ENCODE measurements around the gene CLCN7.

Gene CLCN7

DNA sequence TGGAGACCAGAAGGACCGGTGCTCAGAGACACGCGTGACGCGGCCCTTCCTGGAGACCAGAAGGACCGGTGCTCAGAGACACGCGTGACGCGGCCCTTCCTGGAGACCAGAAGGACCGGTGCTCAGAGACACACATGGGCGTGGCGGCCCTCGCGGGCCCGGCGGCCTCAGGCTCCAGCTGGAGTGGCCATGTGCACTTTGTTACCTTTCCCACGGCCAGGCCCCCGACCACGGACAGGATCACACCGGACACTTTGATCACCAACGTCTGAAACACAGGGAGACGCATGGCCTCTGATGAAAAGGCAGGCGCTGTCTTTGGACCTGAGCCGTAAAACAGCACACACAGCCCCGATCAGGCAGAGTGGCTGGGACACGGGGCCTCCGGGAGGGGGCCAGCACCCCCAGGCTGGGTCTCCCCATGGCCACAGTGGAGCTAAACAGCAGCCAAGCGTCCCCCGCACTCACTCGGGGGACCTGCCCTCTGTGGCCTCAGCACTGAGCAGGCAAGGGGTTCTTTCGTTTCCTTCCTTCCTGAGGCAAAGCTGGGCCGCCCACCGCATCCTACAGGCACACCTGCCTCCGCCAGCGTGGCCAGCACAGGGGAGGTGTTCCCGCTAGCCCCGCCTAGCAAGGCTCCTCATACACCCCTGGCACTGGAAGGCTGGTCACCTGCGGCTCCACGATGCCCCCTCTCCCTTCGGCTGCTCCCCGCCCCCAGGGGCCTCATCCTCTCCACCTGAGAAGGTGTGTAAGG lies 17.2 kb downstream of the CLCN7 start:
- H4K91ac ChIP-seq (ENCODE audit: low read depth, low read length, poor library complexity), result no peak overlapping the region
- no peak overlapping the region for H3K18ac ChIP-seq (ENCODE audit: low read length)
- no peak overlapping the region for H2BK12ac ChIP-seq (ENCODE audit: low read length)
- H3K27ac ChIP-seq (replicated peaks; ENCODE audit: low read length), result no peak overlapping the region
- no peak overlapping the region for H3K14ac ChIP-seq (ENCODE audit: low read length)
- H3K4ac ChIP-seq (ENCODE audit: low read length), result no peak overlapping the region
- peaks cover 21 to 70% of the 10 kb centered on the region in 2 donors for H3K36me3 ChIP-seq (replicated peaks in 1 of 2; ENCODE audit: control insufficient read depth in 2 of 2, insufficient read depth in 2 of 2, low read length in 2 of 2)
- H3K4me2 ChIP-seq (ENCODE audit: insufficient read depth, low read length, poor library complexity, severe bottlenecking), result no peak overlapping the region
- no peak overlapping the region for H2BK120ac ChIP-seq (ENCODE audit: low read depth, low read length)
- H3K9ac ChIP-seq (ENCODE audit: low read depth, low read length, poor library complexity), result no peak overlapping the region
- no peak overlapping the region for H3K23ac ChIP-seq (ENCODE audit: low read depth, low read length, poor library complexity)
- no CpG with 5 or more reads among the region's 42 CpGs for WGBS, 2 donors (ENCODE audit: extremely low coverage in 2 of 2, insufficient read length in 2 of 2, insufficient replicate concordance in 1 of 2)
- no peak overlapping the region for H2AFZ ChIP-seq (ENCODE audit: low read length)
- no peaks in the 10 kb centered on the region for H3K4me1 ChIP-seq (ENCODE audit: control insufficient read depth in 2 of 2, insufficient read depth in 1 of 2, low read depth in 1 of 2, low read length in 2 of 2)
- H3K4me3 ChIP-seq (ENCODE audit: low read length in 2 of 2), result no peak overlapping the region
- H4K8ac ChIP-seq (ENCODE audit: low read depth, low read length), result no peak overlapping the region
- peaks cover 5% of the 10 kb centered on the region for H3K79me1 ChIP-seq (ENCODE audit: low read depth, low read length)
- no peaks in the 10 kb centered on the region for H3K9me3 ChIP-seq (replicated peaks in 1 of 2; ENCODE audit: control insufficient read depth in 2 of 2, insufficient read depth in 1 of 2, low read depth in 1 of 2, low read length in 2 of 2)
- H2AK5ac ChIP-seq (ENCODE audit: low read depth, low read length), result no peak overlapping the region
- no peak overlapping the region for H2BK15ac ChIP-seq (ENCODE audit: low read length)
- H3K27me3 ChIP-seq (ENCODE audit: control insufficient read depth in 3 of 3, insufficient read depth in 3 of 3, low read depth in 1 of 3, low read length in 3 of 3), result no peaks in the 10 kb centered on the region
- no peak overlapping the region for H2BK5ac ChIP-seq (ENCODE audit: low read length)
- no peak for DNase-seq (ENCODE audit: low spot score)

- H3K27me3 ChIP-seq (ENCODE audit: control insufficient read depth in 3 of 3, insufficient read depth in 3 of 3, low read depth in 1 of 3, low read length in 3 of 3), result no peaks in the 10 kb centered on the region
- H2BK5ac ChIP-seq (ENCODE audit: low read length), result no peak overlapping the region
- no peaks in the 10 kb centered on the region for H3K4me1 ChIP-seq (ENCODE audit: control insufficient read depth in 2 of 2, insufficient read depth in 1 of 2, low read depth in 1 of 2, low read length in 2 of 2)
- H2AK5ac ChIP-seq (ENCODE audit: low read depth, low read length), result no peak overlapping the region
- H4K91ac ChIP-seq (ENCODE audit: low read depth, low read length, poor library complexity), result no peak overlapping the region
- H4K8ac ChIP-seq (ENCODE audit: low read depth, low read length), result no peak overlapping the region
- no peak overlapping the region for H2BK15ac ChIP-seq (ENCODE audit: low read length)
- H2BK120ac ChIP-seq (ENCODE audit: low read depth, low read length), result no peak overlapping the region
- H3K9ac ChIP-seq (ENCODE audit: low read depth, low read length, poor library complexity), result no peak overlapping the region
- H3K4me3 ChIP-seq (ENCODE audit: low read length in 2 of 2), result no peak overlapping the region
- H2BK12ac ChIP-seq (ENCODE audit: low read length), result no peak overlapping the region
- H3K27ac ChIP-seq (replicated peaks; ENCODE audit: low read length), result no peak overlapping the region
- no CpG with 5 or more reads among the region's 16 CpGs for WGBS, 2 donors (ENCODE audit: extremely low coverage in 2 of 2, insufficient read length in 2 of 2, insufficient replicate concordance in 1 of 2)
- H2AFZ ChIP-seq (ENCODE audit: low read length), result no peak overlapping the region
- DNase-seq (ENCODE audit: low spot score), result no peak
- H3K18ac ChIP-seq (ENCODE audit: low read length), result no peak overlapping the region
- H3K36me3 ChIP-seq (replicated peaks in 1 of 2; ENCODE audit: control insufficient read depth in 2 of 2, insufficient read depth in 2 of 2, low read length in 2 of 2), result peaks cover 25 to 74% of the 10 kb centered on the region in 2 donors
- H3K23ac ChIP-seq (ENCODE audit: low read depth, low read length, poor library complexity), result no peak overlapping the region
- no peak overlapping the region for H3K4ac ChIP-seq (ENCODE audit: low read length)
- no peaks in the 10 kb centered on the region for H3K9me3 ChIP-seq (replicated peaks in 1 of 2; ENCODE audit: control insufficient read depth in 2 of 2, insufficient read depth in 1 of 2, low read depth in 1 of 2, low read length in 2 of 2)
- no peak overlapping the region for H3K14ac ChIP-seq (ENCODE audit: low read length)
- H3K79me1 ChIP-seq (ENCODE audit: low read depth, low read length), result peaks cover 5% of the 10 kb centered on the region
- no peak overlapping the region for H3K4me2 ChIP-seq (ENCODE audit: insufficient read depth, low read length, poor library complexity, severe bottlenecking)
Measured at GRCh38 chr16:1456951-1457350, 17.9 kb downstream of the CLCN7 start.

GRCh38 chr16:1455190-1456171 lies 19.3 kb downstream of the CLCN7 start:
- H3K14ac ChIP-seq (ENCODE audit: low read length), result peak overlapping the region; percentile 21
- H3K9me3 ChIP-seq (replicated peaks in 1 of 2; ENCODE audit: control insufficient read depth in 2 of 2, insufficient read depth in 1 of 2, low read depth in 1 of 2, low read length in 2 of 2), result no peaks in the 10 kb centered on the region
- no peak overlapping the region for H2AK5ac ChIP-seq (ENCODE audit: low read depth, low read length)
- H3K27me3 ChIP-seq (ENCODE audit: control insufficient read depth in 3 of 3, insufficient read depth in 3 of 3, low read depth in 1 of 3, low read length in 3 of 3), result no peaks in the 10 kb centered on the region
- no peak overlapping the region for H3K27ac ChIP-seq (replicated peaks; ENCODE audit: low read length)
- no peak overlapping the region for H2BK120ac ChIP-seq (ENCODE audit: low read depth, low read length)
- H3K18ac ChIP-seq (ENCODE audit: low read length), result no peak overlapping the region
- H3K9ac ChIP-seq (ENCODE audit: low read depth, low read length, poor library complexity), result no peak overlapping the region
- H4K8ac ChIP-seq (ENCODE audit: low read depth, low read length), result no peak overlapping the region
- H2BK5ac ChIP-seq (ENCODE audit: low read length), result peak overlapping the region; percentile 39
- H3K4me3 ChIP-seq (ENCODE audit: low read length in 2 of 2), result no peak overlapping the region
- H3K4ac ChIP-seq (ENCODE audit: low read length), result no peak overlapping the region
- H3K36me3 ChIP-seq (replicated peaks in 1 of 2; ENCODE audit: control insufficient read depth in 2 of 2, insufficient read depth in 2 of 2, low read length in 2 of 2), result peaks cover 23 to 76% of the 10 kb centered on the region in 2 donors
- no peak overlapping the region for H2BK12ac ChIP-seq (ENCODE audit: low read length)
- H4K91ac ChIP-seq (ENCODE audit: low read depth, low read length, poor library complexity), result no peak overlapping the region
- H3K4me1 ChIP-seq (ENCODE audit: control insufficient read depth in 2 of 2, insufficient read depth in 1 of 2, low read depth in 1 of 2, low read length in 2 of 2), result no peaks in the 10 kb centered on the region
- no peak overlapping the region for H3K4me2 ChIP-seq (ENCODE audit: insufficient read depth, low read length, poor library complexity, severe bottlenecking)
- H2AFZ ChIP-seq (ENCODE audit: low read length), result no peak overlapping the region
- H3K23ac ChIP-seq (ENCODE audit: low read depth, low read length, poor library complexity), result no peak overlapping the region
- H3K79me1 ChIP-seq (ENCODE audit: low read depth, low read length), result peaks cover 3% of the 10 kb centered on the region
- no CpG with 5 or more reads among the region's 41 CpGs for WGBS, 2 donors (ENCODE audit: extremely low coverage in 2 of 2, insufficient read length in 2 of 2, insufficient replicate concordance in 1 of 2)
- no peak overlapping the region for H2BK15ac ChIP-seq (ENCODE audit: low read length)
- DNase-seq (ENCODE audit: low spot score), result no peak

DNA sequence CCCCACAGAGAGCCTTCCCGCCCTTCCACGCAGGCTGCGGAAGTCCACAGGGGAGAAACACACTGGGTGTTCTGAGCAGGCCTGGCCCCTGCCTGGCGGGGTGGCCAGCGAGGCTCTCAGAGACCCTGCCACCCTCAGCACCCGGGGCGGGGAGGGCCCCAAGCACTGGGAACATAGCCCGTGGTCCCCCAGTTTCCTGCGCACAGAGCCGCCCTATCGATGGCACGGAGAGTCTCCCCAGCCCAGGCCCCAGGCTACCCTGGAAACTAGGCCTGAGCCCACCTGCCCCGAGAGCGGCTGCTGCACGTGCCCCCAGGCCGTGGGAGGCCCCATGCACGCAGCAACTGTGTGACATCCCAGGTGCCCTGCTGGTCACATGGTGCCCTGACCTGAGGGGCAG lies 20.3 kb downstream of the CLCN7 start:
- H3K18ac ChIP-seq (ENCODE audit: low read length), result no peak overlapping the region
- H3K4me1 ChIP-seq (ENCODE audit: control insufficient read depth in 2 of 2, insufficient read depth in 1 of 2, low read depth in 1 of 2, low read length in 2 of 2), result no peaks in the 10 kb centered on the region
- H2AK5ac ChIP-seq (ENCODE audit: low read depth, low read length), result no peak overlapping the region
- no peak overlapping the region for H2BK12ac ChIP-seq (ENCODE audit: low read length)
- peaks cover 2% of the 10 kb centered on the region for H3K79me1 ChIP-seq (ENCODE audit: low read depth, low read length)
- no peak overlapping the region for H2BK15ac ChIP-seq (ENCODE audit: low read length)
- no peak overlapping the region for H3K4ac ChIP-seq (ENCODE audit: low read length)
- H3K4me3 ChIP-seq (ENCODE audit: low read length in 2 of 2), result no peak overlapping the region
- peaks cover 21 to 81% of the 10 kb centered on the region in 2 donors for H3K36me3 ChIP-seq (replicated peaks in 1 of 2; ENCODE audit: control insufficient read depth in 2 of 2, insufficient read depth in 2 of 2, low read length in 2 of 2)
- no peaks in the 10 kb centered on the region for H3K27me3 ChIP-seq (ENCODE audit: control insufficient read depth in 3 of 3, insufficient read depth in 3 of 3, low read depth in 1 of 3, low read length in 3 of 3)
- DNase-seq (ENCODE audit: low spot score), result no peak
- peak overlapping the region; percentile 4 for H3K9ac ChIP-seq (ENCODE audit: low read depth, low read length, poor library complexity)
- H3K4me2 ChIP-seq (ENCODE audit: insufficient read depth, low read length, poor library complexity, severe bottlenecking), result no peak overlapping the region
- no peak overlapping the region for H4K8ac ChIP-seq (ENCODE audit: low read depth, low read length)
- no CpG with 5 or more reads among the region's 17 CpGs for WGBS, 2 donors (ENCODE audit: extremely low coverage in 2 of 2, insufficient read length in 2 of 2, insufficient replicate concordance in 1 of 2)
- H3K14ac ChIP-seq (ENCODE audit: low read length), result no peak overlapping the region
- H2BK5ac ChIP-seq (ENCODE audit: low read length), result no peak overlapping the region
- H3K9me3 ChIP-seq (replicated peaks in 1 of 2; ENCODE audit: control insufficient read depth in 2 of 2, insufficient read depth in 1 of 2, low read depth in 1 of 2, low read length in 2 of 2), result no peaks in the 10 kb centered on the region
- H2BK120ac ChIP-seq (ENCODE audit: low read depth, low read length), result no peak overlapping the region
- H2AFZ ChIP-seq (ENCODE audit: low read length), result no peak overlapping the region
- no peak overlapping the region for H3K23ac ChIP-seq (ENCODE audit: low read depth, low read length, poor library complexity)
- H3K27ac ChIP-seq (replicated peaks; ENCODE audit: low read length), result no peak overlapping the region
- H4K91ac ChIP-seq (ENCODE audit: low read depth, low read length, poor library complexity), result no peak overlapping the region

Measured in neuronal stem cell (in vitro differentiated cells).